SKM-1 treated with dmso at 0.1 percent for 144 hours (cell line): ENCODE results near the gene SPPL2C.

Experiments
- DNase-seq: peaks from one replicate; lab custom pipeline; 2025; ENCODE audit not compliant: unreplicated experiment; lab: John Stamatoyannopoulos, UW

SPPL2C gene

GRCh38 chr17:45844695-45845375, at the start of gene SPPL2C:
Gene SPPL2C (plus strand): TSS chr17:45844881. CDS start chr17:45844907, 26 bp downstream.
- DNase-seq = no peak

GRCh38 chr17:45800816-45801215, 43.9 kb upstream of the SPPL2C start:
- DNase-seq = no peak

GRCh38 chr17:45801421-45801820, 43.3 kb upstream of the SPPL2C start:
- no peak for DNase-seq

GRCh38 chr17:45808845-45809244, 35.8 kb upstream of the SPPL2C start:
- DNase-seq = no peak

- DNase-seq = no peak
These were observed 35.2 kb upstream of the SPPL2C start for GRCh38 chr17:45809499-45809898.

GRCh38 chr17:45812102-45812501, 32.6 kb upstream of the SPPL2C start:
- no peak for DNase-seq

GRCh38 chr17:45813048-45813725, 31.5 kb upstream of the SPPL2C start:
- no peak for DNase-seq

- no peak for DNase-seq
These were observed 29.8 kb upstream of the SPPL2C start for GRCh38 chr17:45814622-45815606.

GRCh38 chr17:45815752-45816151, 28.9 kb upstream of the SPPL2C start:
- DNase-seq = no peak

GRCh38 chr17:45818041-45818440, 26.6 kb upstream of the SPPL2C start:
- DNase-seq = no peak

- DNase-seq = no peak
These were observed 26.0 kb upstream of the SPPL2C start for GRCh38 chr17:45818699-45819098.

GRCh38 chr17:45819632-45820031, 25.0 kb upstream of the SPPL2C start:
- DNase-seq = no peak

GRCh38 chr17:45820052-45820780, 24.5 kb upstream of the SPPL2C start:
- DNase-seq = no peak

GRCh38 chr17:45821147-45821546, 23.5 kb upstream of the SPPL2C start:
- no peak for DNase-seq

GRCh38 chr17:45823598-45823997, 21.1 kb upstream of the SPPL2C start:
- no peak for DNase-seq

GRCh38 chr17:45824475-45824874, 20.2 kb upstream of the SPPL2C start:
- no peak for DNase-seq

GRCh38 chr17:45824901-45825492, 19.7 kb upstream of the SPPL2C start:
- no peak for DNase-seq

- no peak for DNase-seq
These were observed 18.9 kb upstream of the SPPL2C start for GRCh38 chr17:45825792-45826191.

- DNase-seq = no peak
These were observed 17.6 kb upstream of the SPPL2C start for GRCh38 chr17:45826919-45827588.

- no peak for DNase-seq
These were observed 16.5 kb upstream of the SPPL2C start for GRCh38 chr17:45828171-45828570.
